Caco-2 (cell line): ENCODE results near the gene LBX1. TPM values are rescaled to one million over a fixed set of nuclear protein-coding genes. Genes with fewer than 3 reads are reported as not detected.
A peak's percentile ranks its signal among the peaks of the same experiment; 100 is the strongest.

Experiments
- BruUV-seq: library from RNA; stranded (reverse); fragments of 400-500 nt; replicated peaks from 2 replicates; lab custom pipeline; 2021; lab: Mats Ljungman, UMichigan
- CTCF ChIA-PET: fragments of 300-600 bp; sonication (Branson Sonifier 250); formaldehyde crosslinking; loops from one replicate; lab custom pipeline; 2022; ENCODE audit warnings: antibody characterized with exemption; lab: Charles Lee
- POLR2A ChIA-PET: fragments of 300-600 bp; sonication (Branson Sonifier 250); formaldehyde crosslinking; loops from one replicate; lab custom pipeline; 2022; ENCODE audit warnings: antibody characterized with exemption; lab: Charles Lee
- DNase-seq, 2 experiments: peaks; one replicate each; pipeline versions ENCODE4 v3.0.0 to v3.0.0-alpha.2; 2020 to 2022
- H3K27me3 ChIP-seq: replicated peaks from 2 replicates; pipeline ENCODE4 v1.6.0; 2011; ENCODE audit warnings: low read length; ENCODE audit not compliant: control insufficient read depth, insufficient read depth
- H3K36me3 ChIP-seq: 2 replicates; pipeline ENCODE4 v1.5.1; 2011; ENCODE audit warnings: low read length; ENCODE audit not compliant: control insufficient read depth, insufficient read depth
- H3K4me1 ChIP-seq: fragments of 250-450 bp; sonication (Bioruptor Pico); 2 replicates; pipeline ENCODE4 v1.5.1; 2020; ENCODE audit warnings: mild to moderate bottlenecking
- H3K4me3 ChIP-seq: 2 replicates; pipeline ENCODE4 v1.5.1; 2011; ENCODE audit warnings: low read depth, mild to moderate bottlenecking, control low read depth, low read length
- H3K9me3 ChIP-seq: fragments of 250-450 bp; sonication (Bioruptor Pico); 2 replicates; pipeline ENCODE4 v1.5.1; 2020; ENCODE audit warnings: mild to moderate bottlenecking, moderate library complexity
- H3K27ac Mint-ChIP-seq: one replicate; pipeline ENCODE4 v1.8.0; 2022; ENCODE audit warnings: mixed read lengths; ENCODE audit not compliant: unreplicated experiment
- H3K27me3 Mint-ChIP-seq: one replicate; pipeline ENCODE4 v1.8.0; 2022; ENCODE audit warnings: mixed read lengths; ENCODE audit not compliant: insufficient read depth, unreplicated experiment
- H3K36me3 Mint-ChIP-seq: one replicate; pipeline ENCODE4 v1.8.0; 2022; ENCODE audit warnings: mild to moderate bottlenecking, mixed read lengths; ENCODE audit not compliant: insufficient read depth, unreplicated experiment
- H3K4me1 Mint-ChIP-seq: one replicate; pipeline ENCODE4 v1.8.0; 2022; ENCODE audit warnings: low read depth, mixed read lengths; ENCODE audit not compliant: unreplicated experiment
- H3K4me3 Mint-ChIP-seq: one replicate; pipeline ENCODE4 v1.8.0; 2022; ENCODE audit warnings: mild to moderate bottlenecking, moderate library complexity, mixed read lengths; ENCODE audit not compliant: unreplicated experiment
- H3K9me3 Mint-ChIP-seq: one replicate; pipeline ENCODE4 v1.8.0; 2022; ENCODE audit warnings: mixed read lengths; ENCODE audit not compliant: unreplicated experiment
- intact Hi-C: fragments of 100-400 bp; cut with micrococcal nuclease; formaldehyde crosslinking; loops from one replicate; pipeline ENCODE4 v1.10.0; 2022; ENCODE audit not compliant: unreplicated experiment
- total RNA-seq: library from RNA; stranded (reverse); gene quantifications from 2 replicates; pipeline ENCODE4 v1.2.3, GENCODE V29; 2022
- TF ChIP-seq, protein P1 (sequence below), 2 experiments: fragments of 200-600 bp in 1 of 2; IDR thresholded peaks; 1 replicate in 1 of 2; 2 replicates in 1 of 2; pipeline versions ENCODE4 v1.5.1 to v1.8.0; 2011 to 2022; ENCODE audit warnings: antibody characterized with exemption in 1 of 2, control low read depth in 1 of 2, inconsistent platforms in 1 of 2, low read depth in 1 of 2, low read length in 1 of 2, mild to moderate bottlenecking in 1 of 2, moderate library complexity in 1 of 2; ENCODE audit not compliant: insufficient read depth in 1 of 2, severe bottlenecking in 1 of 2, unreplicated experiment in 1 of 2

Gene LBX1
- total RNA-seq, 1 experiment from 2014 or later = not detected

DNA sequence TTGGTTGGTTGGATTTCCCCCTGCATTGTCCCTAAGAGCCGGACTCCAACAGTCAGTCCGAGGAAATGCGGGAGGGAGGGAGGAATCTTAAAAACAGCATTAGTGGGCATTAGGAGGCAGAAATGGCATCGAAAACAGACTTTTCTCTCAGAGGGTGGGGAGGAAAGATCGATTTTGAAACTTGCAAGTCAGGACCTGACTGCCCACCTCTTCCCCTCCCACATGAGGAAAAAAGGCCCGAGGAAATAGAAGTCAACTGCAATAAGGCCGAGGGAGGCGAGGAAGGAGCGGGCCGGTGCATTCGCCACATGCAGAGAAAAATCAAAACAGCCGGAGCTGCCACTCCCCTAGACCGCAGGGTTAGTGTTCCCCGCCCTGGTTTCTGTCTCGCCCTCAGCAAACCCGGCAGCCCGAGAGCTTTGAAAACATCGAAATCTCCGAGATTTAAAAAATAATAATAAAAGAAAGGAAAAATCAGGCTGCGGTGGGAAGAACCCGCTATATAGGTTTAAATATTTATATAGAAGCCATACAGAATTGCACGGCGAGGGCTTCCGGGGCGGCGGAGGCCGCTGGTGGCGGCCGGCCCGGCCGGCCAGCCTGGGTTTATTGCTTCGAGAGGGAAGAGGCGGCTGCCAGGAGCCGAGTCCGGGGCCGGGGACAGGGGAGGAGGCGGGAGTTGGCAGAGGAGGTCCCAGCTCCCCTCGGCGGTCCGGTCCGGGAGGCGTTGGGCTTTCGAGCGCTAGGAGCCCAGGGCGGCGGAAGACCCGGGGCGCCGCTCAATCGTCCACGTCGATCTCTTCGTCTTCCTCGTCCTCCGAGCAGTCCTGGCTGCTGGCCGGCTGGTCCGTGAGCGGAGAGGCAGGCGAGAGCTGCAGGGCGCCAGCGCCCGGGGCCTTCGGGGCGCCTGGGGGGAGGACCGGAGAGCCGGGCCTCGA lies 2.5 kb downstream of the LBX1 start:
- Mint-ChIP-seq H3K9me3 (no peaks in the 10 kb centered on the region), H3K36me3 (no peaks in the 10 kb centered on the region), H3K4me3 (no peak overlapping the region), H3K4me1 (peaks cover 14% of the 10 kb centered on the region), H3K27me3 (peaks cover 54% of the 10 kb centered on the region), H3K27ac (no peak overlapping the region)
- CTCF ChIA-PET = no interaction called here
- H3K4me1 ChIP-seq = peaks cover 12% of the 10 kb centered on the region; the same call in 1 of the 2 replicates
- H3K9me3 ChIP-seq = no peaks in the 10 kb centered on the region
- intact Hi-C loops = no loop called here
- BruUV-seq = no TSS peak
- POLR2A ChIA-PET = no interaction called here
- H3K4me3 ChIP-seq = no peak overlapping the region
- TF ChIP-seq, protein P1, sequence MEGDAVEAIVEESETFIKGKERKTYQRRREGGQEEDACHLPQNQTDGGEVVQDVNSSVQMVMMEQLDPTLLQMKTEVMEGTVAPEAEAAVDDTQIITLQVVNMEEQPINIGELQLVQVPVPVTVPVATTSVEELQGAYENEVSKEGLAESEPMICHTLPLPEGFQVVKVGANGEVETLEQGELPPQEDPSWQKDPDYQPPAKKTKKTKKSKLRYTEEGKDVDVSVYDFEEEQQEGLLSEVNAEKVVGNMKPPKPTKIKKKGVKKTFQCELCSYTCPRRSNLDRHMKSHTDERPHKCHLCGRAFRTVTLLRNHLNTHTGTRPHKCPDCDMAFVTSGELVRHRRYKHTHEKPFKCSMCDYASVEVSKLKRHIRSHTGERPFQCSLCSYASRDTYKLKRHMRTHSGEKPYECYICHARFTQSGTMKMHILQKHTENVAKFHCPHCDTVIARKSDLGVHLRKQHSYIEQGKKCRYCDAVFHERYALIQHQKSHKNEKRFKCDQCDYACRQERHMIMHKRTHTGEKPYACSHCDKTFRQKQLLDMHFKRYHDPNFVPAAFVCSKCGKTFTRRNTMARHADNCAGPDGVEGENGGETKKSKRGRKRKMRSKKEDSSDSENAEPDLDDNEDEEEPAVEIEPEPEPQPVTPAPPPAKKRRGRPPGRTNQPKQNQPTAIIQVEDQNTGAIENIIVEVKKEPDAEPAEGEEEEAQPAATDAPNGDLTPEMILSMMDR (IDR thresholded peaks at IDR 0.05; ENCODE audit: insufficient read depth in 1 of 2, low read depth in 1 of 2, low read length in 1 of 2, severe bottlenecking in 1 of 2, unreplicated experiment in 1 of 2) = no peak
- peaks cover 15% of the 10 kb centered on the region for H3K27me3 ChIP-seq
- H3K36me3 ChIP-seq = no peaks in the 10 kb centered on the region
- DNase-seq = no peak

DNA sequence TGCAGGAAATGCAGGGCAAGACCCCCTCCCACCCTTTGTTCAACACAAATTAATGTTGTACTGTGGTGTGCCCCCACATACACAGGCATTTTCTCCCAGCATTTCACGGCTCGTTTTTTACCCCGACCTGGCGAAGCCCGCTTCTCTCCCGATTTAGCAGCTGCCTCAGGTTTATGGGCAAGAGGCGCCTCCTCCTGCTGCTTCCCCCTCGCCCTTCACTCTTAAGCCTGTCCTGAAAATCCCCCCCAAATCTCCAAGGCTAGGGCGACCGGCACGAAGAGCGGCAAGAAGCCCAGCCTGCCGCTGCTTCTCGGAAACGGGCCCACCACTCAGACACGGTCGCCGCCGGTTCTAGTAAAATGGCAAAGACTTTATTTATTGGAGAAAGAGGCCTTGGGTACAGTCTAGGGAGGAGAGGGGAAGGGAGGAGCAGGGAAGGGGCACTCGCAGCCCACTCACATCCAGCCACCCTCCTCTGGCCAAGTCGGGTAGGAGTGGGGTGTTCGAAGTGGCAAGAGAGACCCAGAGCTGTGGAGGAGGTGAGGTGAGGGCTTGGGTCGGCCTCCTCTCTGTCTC lies 3.3 kb downstream of the LBX1 start:
- Mint-ChIP-seq H3K36me3 (no peaks in the 10 kb centered on the region), H3K4me3 (peak overlapping the region; percentile 8), H3K27me3 (peaks cover 51% of the 10 kb centered on the region), H3K4me1 (peaks cover 14% of the 10 kb centered on the region), H3K9me3 (no peaks in the 10 kb centered on the region), H3K27ac (no peak overlapping the region)
- Histone ChIP-seq H3K4me3 (no peak overlapping the region), H3K27me3 (peaks cover 12% of the 10 kb centered on the region), H3K4me1 (peaks cover 12% of the 10 kb centered on the region; the same call in 1 of the 2 replicates), H3K36me3 (no peaks in the 10 kb centered on the region), H3K9me3 (no peaks in the 10 kb centered on the region)
- POLR2A ChIA-PET = no interaction called here
- BruUV-seq = no TSS peak
- TF ChIP-seq, protein P1 (IDR thresholded peaks at IDR 0.05; ENCODE audit: insufficient read depth in 1 of 2, low read depth in 1 of 2, low read length in 1 of 2, severe bottlenecking in 1 of 2, unreplicated experiment in 1 of 2) = no peak
- CTCF ChIA-PET = no interaction called here
- no peak for DNase-seq
- intact Hi-C loops = no loop called here

DNA sequence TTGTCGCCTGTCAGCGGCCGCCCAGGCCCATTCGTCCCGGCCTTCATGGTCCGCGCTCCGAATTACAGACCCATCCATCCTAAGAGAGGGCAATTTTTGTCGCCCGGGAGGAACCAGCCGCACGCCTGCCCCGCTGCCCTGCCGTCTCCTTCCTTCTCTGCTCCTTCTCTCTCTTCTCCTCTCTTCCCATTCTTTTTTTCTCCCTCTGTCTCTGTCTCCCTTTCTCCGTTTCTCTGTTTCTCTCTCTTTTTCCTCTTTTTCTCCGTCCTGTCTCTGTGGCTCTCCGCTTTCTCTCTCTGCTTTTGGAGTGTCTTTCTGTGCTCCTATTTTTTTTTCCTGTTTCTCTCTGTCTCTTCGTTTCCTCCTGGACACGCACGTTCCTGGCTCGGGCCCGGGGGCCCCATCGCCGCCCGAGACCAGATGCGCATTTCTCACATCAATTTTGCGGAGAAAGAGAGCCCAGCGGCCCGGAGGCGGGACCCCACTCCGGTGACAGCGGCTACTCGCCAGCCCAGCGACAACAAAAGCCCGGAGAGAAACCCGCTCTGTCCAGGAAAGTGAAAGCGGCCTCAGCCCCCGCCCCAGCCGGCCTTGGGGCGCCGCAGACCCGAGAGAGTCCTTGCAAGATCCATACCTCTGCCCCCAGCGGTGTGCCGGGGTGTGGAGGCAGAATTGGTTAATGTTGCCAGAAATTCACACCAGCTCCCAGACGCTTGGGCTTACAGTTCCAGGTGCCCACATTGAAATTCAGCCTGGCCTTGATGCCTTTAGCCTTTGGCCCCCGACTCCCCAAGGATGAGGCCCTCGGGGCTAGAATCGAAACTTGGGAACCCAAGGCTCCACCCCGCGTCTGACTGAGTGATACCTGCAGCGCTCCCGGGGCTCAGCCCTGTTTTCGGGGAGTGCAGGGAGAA lies 4.1 kb downstream of the LBX1 start:
- H3K4me1 Mint-ChIP-seq = peaks cover 14% of the 10 kb centered on the region
- H3K9me3 Mint-ChIP-seq = no peaks in the 10 kb centered on the region
- H3K4me3 ChIP-seq = 0 out of 2 replicates have a peak overlapping the region, but pooled peaks have one; percentile 8
- DNase-seq = peak in 1 of 2 experiments; percentile 40
- peaks cover 11% of the 10 kb centered on the region; the same call in 1 of the 2 replicates for H3K4me1 ChIP-seq
- H3K9me3 ChIP-seq = no peaks in the 10 kb centered on the region
- H3K27me3 ChIP-seq = peaks cover 10% of the 10 kb centered on the region
- no TSS peak for BruUV-seq
- ChIA-PET CTCF (no interaction called here), POLR2A (no interaction called here)
- TF ChIP-seq, protein P1 (IDR thresholded peaks at IDR 0.05; ENCODE audit: insufficient read depth in 1 of 2, low read depth in 1 of 2, low read length in 1 of 2, severe bottlenecking in 1 of 2, unreplicated experiment in 1 of 2) = peak in 1 of 2 experiments; percentile 3
- peak overlapping the region; percentile 60 for H3K4me3 Mint-ChIP-seq
- H3K36me3 ChIP-seq = no peaks in the 10 kb centered on the region
- no peak overlapping the region for H3K27ac Mint-ChIP-seq
- H3K36me3 Mint-ChIP-seq = no peaks in the 10 kb centered on the region
- peaks cover 49% of the 10 kb centered on the region for H3K27me3 Mint-ChIP-seq
- intact Hi-C loops = no loop called here
